DND-41 (cell line): Measurements from ENCODE around the gene NFKBIE.

Experiments
- ATAC-seq: fragments of 200-7000 bp; cut with Tn5 transposase; 3 replicates; pipeline ENCODE4 v1.9.1; 2021; ENCODE audit warnings: low read depth; ENCODE audit not compliant: insufficient read depth
- DNase-seq: peaks from one replicate; pipeline ENCODE4 v3.0.0-alpha.2; 2020
- H2AFZ ChIP-seq: 2 replicates; pipeline ENCODE4 v1.6.0; 2012; ENCODE audit warnings: low read depth, low read length
- H3K27ac ChIP-seq: 2 replicates; pipeline ENCODE4 v1.5.1; 2012; ENCODE audit warnings: low read length, inconsistent platforms
- H3K27me3 ChIP-seq: fragments of 200-600 bp; sonication (generic); 2 replicates; pipeline ENCODE4 v1.6.0; 2012; ENCODE audit warnings: low read length, mild to moderate bottlenecking, inconsistent platforms; ENCODE audit not compliant: insufficient read depth, poor library complexity
- H3K36me3 ChIP-seq: 2 replicates; pipeline ENCODE4 v1.5.1; 2012; ENCODE audit warnings: low read length, inconsistent platforms; ENCODE audit not compliant: insufficient read depth
- H3K4me1 ChIP-seq: 2 replicates; pipeline ENCODE4 v1.5.1; 2012; ENCODE audit warnings: mild to moderate bottlenecking, low read length; ENCODE audit not compliant: insufficient read depth
- H3K4me2 ChIP-seq: 2 replicates; pipeline ENCODE4 v1.6.0; 2012; ENCODE audit warnings: mild to moderate bottlenecking, moderate library complexity, low read length, inconsistent platforms; ENCODE audit not compliant: insufficient read depth
- H3K4me3 ChIP-seq, 2 experiments: fragments of 200-600 bp in 1 of 2; shearing (Covaris generic) in 1 of 2; 2 replicates each; pipeline ENCODE4 v1.5.1; 2012 to 2016; ENCODE audit warnings: inconsistent platforms in 2 of 2, low read length in 2 of 2, mild to moderate bottlenecking in 2 of 2, low read depth in 1 of 2, moderate library complexity in 1 of 2
- H3K79me2 ChIP-seq: 2 replicates; pipeline ENCODE4 v1.6.0; 2012; ENCODE audit warnings: low read length, inconsistent platforms; ENCODE audit not compliant: insufficient read depth
- H3K9ac ChIP-seq: 2 replicates; pipeline ENCODE4 v1.6.0; 2012; ENCODE audit warnings: low read depth, mild to moderate bottlenecking, inconsistent platforms, low read length, moderate library complexity
- H3K9me3 ChIP-seq: 2 replicates; pipeline ENCODE4 v1.5.1; 2012; ENCODE audit warnings: low read length, moderate library complexity, mild to moderate bottlenecking, inconsistent platforms; ENCODE audit not compliant: insufficient read depth, severe bottlenecking
- H4K20me1 ChIP-seq: 2 replicates; pipeline ENCODE4 v1.6.0; 2012; ENCODE audit warnings: low read length; ENCODE audit not compliant: insufficient read depth
- EZH2 ChIP-seq: IDR thresholded peaks from 3 replicates; pipeline ENCODE4 v1.6.1; 2012; ENCODE audit warnings: borderline replicate concordance, low read depth, mild to moderate bottlenecking, moderate library complexity, low read length, inconsistent platforms; ENCODE audit not compliant: severe bottlenecking
- TF ChIP-seq, protein P1 (sequence below): IDR thresholded peaks from 2 replicates; pipeline ENCODE4 v1.5.1; 2012; ENCODE audit warnings: borderline replicate concordance, low read length, moderate library complexity, mild to moderate bottlenecking; ENCODE audit not compliant: poor library complexity, severe bottlenecking; ENCODE audit errors: extremely low read depth

Gene NFKBIE

GRCh38 chr6:44278774-44279697 lies 13.7 kb upstream of the NFKBIE start:
- H3K27ac ChIP-seq: no peak overlapping the region
- no peak overlapping the region for H3K4me2 ChIP-seq
- H3K36me3 ChIP-seq: no peaks in the 10 kb centered on the region
- H3K79me2 ChIP-seq: no peaks in the 10 kb centered on the region
- TF ChIP-seq EZH2: no peak
- TF ChIP-seq, protein P1, sequence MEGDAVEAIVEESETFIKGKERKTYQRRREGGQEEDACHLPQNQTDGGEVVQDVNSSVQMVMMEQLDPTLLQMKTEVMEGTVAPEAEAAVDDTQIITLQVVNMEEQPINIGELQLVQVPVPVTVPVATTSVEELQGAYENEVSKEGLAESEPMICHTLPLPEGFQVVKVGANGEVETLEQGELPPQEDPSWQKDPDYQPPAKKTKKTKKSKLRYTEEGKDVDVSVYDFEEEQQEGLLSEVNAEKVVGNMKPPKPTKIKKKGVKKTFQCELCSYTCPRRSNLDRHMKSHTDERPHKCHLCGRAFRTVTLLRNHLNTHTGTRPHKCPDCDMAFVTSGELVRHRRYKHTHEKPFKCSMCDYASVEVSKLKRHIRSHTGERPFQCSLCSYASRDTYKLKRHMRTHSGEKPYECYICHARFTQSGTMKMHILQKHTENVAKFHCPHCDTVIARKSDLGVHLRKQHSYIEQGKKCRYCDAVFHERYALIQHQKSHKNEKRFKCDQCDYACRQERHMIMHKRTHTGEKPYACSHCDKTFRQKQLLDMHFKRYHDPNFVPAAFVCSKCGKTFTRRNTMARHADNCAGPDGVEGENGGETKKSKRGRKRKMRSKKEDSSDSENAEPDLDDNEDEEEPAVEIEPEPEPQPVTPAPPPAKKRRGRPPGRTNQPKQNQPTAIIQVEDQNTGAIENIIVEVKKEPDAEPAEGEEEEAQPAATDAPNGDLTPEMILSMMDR: no peak
- H2AFZ ChIP-seq: no peak overlapping the region
- 0 out of 2 replicates have a peak, but pooled peaks cover 13% of the 10 kb centered on the region for H4K20me1 ChIP-seq
- H3K9ac ChIP-seq: no peak overlapping the region
- no peak overlapping the region for H3K4me3 ChIP-seq
- 0 out of 3 replicates have a peak, but pooled peaks have one; percentile 29 for ATAC-seq
- no peaks in the 10 kb centered on the region for H3K9me3 ChIP-seq
- DNase-seq: no peak
- no peaks in the 10 kb centered on the region for H3K4me1 ChIP-seq
- H3K27me3 ChIP-seq: peaks cover 6% of the 10 kb centered on the region

- TF ChIP-seq EZH2: no peak
- TF ChIP-seq, protein P1: no peak
- Histone ChIP-seq H3K9me3 (no peaks in the 10 kb centered on the region), H3K27me3 (peaks cover 6% of the 10 kb centered on the region), H3K36me3 (no peaks in the 10 kb centered on the region), H3K9ac (no peak overlapping the region), H3K4me3 (no peak overlapping the region), H2AFZ (no peak overlapping the region), H3K79me2 (no peaks in the 10 kb centered on the region), H3K27ac (no peak overlapping the region), H4K20me1 (0 out of 2 replicates have a peak, but pooled peaks cover 13% of the 10 kb centered on the region), H3K4me2 (no peak overlapping the region), H3K4me1 (no peaks in the 10 kb centered on the region)
- DNase-seq (no peak), ATAC-seq (no peak)
These were observed 13.0 kb upstream of the NFKBIE start for GRCh38 chr6:44278315-44278714.

DNA sequence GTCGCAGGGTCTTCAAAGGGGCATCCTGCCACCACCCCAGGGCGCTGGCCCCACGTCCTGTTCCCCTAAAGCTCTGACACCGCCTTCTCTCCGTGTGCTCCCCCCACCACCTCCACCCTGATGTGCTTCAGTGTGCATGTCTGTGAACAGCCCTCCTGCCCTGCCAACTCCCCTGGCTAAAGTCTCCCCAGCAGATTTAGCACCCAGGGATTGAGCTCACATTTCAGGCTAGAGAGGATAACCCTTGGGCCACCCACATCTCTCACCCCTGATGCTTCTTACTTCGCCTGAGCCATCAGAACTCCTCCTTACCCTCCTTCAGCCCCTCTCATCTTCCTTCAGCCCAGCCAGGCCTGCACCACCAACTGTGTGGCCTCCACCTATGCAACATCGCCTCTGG lies 12.4 kb upstream of the NFKBIE start:
- ATAC-seq: peak; percentile 19; the same call in 1 of the 3 replicates
- no peak overlapping the region for H3K27ac ChIP-seq
- no peaks in the 10 kb centered on the region for H3K36me3 ChIP-seq
- no peak for TF ChIP-seq EZH2
- TF ChIP-seq, protein P1: no peak
- H3K79me2 ChIP-seq: no peaks in the 10 kb centered on the region
- peaks cover 6% of the 10 kb centered on the region for H3K27me3 ChIP-seq
- H3K4me2 ChIP-seq: no peak overlapping the region
- no peaks in the 10 kb centered on the region for H3K9me3 ChIP-seq
- no peaks in the 10 kb centered on the region for H3K4me1 ChIP-seq
- H4K20me1 ChIP-seq: 0 out of 2 replicates have a peak, but pooled peaks cover 13% of the 10 kb centered on the region
- H3K9ac ChIP-seq: no peak overlapping the region
- DNase-seq: no peak
- H2AFZ ChIP-seq: no peak overlapping the region
- no peak overlapping the region for H3K4me3 ChIP-seq
